Measurements from ENCODE around the gene PNPLA3.

PNPLA3 gene

DNA sequence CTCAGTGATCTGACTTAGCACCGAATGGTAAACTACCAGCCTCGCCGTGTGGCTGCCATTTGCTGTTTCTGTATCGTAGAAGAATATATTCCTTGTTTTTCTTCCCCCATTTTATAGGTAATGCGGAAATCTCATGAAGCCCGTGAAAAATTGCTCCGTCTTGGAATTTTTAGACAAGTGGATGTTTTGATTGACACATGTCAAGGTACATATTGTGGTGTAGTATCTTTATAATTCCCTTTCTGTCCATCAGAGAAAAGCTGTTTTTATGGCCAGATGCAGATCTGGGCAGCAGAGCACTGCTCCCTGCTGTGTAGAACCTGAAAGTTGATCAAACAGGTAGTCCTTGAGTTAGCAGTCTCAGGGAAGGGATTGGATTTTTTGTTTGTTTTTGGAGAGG lies 45.0 kb downstream of the PNPLA3 start:
- DNase-seq = no peak

DNA sequence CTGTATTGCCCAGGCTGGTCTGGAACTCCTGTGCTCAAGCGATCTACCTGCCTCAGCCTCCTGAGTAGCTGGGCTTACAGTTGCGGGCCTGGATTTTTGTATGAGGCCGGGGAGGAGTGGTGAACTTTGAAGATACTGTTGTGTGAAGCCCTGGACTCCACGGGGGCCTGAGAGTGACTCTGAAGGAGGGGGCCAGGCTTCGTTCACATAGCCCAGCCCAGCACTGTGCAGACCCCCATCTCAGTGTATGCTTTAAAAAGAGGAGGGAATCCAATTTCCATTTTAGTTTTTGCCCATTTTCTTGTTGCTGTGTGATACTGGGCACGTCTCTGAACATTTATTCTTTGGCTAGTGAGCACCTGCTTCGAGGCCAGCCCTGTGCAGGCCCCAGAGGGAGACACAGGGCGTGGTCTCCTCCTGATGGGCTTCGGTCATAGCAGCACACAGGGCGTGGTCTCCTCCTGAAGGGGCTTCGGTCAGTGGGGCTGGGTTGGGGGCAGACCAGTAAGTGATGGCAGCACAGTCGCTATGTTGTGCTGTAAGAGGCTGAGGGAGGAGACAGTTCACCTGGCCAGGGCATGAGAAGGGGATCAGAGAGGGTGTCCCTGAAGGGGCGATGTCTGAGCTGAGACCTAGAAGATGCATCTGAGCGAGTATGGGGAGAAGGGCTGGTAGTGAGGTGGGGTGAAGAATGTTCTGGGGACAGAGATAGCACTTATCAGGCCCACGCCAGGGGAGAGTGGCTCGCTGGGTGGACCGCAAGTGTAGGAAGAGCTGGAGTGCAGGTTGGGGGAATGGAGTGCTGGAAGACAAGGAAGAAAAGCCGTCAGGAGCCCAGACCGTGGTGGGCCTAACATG lies 45.6 kb downstream of the PNPLA3 start:
- DNase-seq = no peak

DNA sequence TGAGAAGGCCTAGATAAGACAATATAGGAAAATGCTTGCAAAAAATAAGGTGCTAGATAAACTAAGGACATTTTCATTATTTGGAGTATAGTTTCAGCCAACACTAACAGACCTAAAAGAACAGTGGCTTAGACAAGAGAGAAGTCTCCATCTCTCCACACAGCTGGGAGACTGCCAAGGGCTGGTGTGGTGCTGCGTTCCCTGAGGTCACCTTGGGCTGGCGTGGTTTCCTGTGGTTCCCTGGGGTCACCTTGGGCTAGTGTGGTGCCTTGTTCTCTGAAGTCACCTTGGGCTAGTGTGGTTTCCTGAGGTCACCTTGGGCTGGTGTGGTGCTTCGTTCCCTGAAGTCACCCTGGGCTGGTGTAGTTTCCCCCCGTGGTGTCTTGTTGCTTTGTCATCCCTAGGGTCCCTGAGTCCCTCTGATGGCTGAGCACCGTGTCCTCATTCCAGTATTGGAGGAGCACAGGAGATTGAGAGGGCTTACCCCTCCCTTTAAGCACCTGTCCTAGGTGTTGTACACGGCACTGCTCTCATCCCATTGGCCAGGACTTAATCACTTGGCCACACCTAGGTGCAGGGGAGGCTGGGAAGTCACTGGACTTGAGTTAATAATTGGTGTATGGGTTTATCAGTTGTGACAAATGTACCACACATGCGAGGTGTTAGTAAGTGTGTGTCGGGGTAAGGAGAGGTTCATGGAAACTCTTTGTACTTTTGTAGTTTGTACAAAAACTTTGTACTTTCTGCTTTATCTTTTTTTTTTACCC lies 46.6 kb downstream of the PNPLA3 start:
- DNase-seq = no peak

DNA sequence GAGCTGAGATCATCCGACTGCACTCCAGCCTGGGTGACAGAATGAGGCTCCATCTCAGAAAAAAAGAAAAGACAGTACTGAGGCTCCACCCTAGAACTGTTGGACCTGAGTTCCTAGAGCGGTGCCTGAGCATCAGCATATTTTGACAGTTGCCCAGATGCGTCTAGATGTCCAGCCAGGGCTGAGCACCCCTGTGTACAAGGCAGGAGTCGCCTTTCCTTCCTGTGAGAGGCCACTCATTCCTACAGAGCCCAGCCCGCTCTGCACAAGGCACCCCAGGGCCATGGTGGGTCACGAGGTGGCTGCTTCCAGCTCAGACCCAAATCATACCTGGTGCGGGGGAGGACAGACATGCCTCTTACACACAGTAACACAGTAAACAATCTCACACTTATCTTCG lies 47.5 kb downstream of the PNPLA3 start:
- no peak for DNase-seq

GRCh38 chr22:43972931-43973462 lies 49.4 kb downstream of the PNPLA3 start:
- DNase-seq = no peak

- DNase-seq = no peak
Measured at GRCh38 chr22:43974028-43974545, 50.5 kb downstream of the PNPLA3 start.

- no peak for DNase-seq
Measured at GRCh38 chr22:43975041-43975440, 51.4 kb downstream of the PNPLA3 start.

DNA sequence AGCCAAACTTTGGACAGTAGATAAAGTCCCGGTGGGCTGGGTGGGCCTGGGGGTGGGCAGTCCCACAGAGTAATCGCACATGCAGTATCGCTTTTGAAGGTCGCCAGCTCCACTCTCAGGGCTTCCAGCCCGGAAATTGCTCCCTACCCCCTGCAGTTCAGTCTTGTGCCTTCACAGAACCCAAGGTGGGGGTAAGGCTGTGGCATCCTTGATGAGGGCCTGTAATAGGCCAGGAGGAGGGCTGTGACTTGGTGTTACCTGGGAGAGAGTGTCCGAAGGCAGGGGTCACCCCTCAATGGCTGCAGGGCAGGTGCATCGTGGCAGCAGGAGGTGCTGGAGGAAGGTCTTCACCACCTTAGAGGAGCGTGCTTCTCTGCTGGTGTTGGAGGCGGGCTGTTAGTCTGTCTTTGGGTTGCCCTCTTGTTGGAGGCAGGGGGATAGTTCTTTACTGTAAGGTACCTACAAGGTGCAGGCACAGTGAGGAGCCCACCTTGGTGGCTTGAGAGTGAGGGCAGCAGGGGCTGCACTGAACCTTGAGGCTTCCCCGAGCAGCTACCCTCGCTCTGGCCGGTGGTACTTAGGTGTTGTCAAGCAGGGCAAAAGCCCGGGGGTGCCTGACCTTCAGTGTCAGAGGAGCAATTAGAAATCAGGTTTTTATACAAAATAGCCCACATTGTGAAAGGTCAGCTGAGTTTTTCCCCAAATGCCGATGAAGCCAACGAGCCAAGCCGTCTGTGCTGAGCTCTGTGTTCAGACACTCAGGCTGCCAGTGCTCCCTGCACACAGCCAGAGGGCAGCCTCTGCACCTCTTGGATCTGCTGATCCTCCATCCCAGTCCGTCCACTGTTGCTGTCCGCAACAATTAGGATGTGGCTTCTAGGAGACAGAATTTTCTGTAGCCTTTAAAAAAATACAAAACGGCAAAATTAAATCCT lies 53.5 kb downstream of the PNPLA3 start:
- no peak for DNase-seq

DNA sequence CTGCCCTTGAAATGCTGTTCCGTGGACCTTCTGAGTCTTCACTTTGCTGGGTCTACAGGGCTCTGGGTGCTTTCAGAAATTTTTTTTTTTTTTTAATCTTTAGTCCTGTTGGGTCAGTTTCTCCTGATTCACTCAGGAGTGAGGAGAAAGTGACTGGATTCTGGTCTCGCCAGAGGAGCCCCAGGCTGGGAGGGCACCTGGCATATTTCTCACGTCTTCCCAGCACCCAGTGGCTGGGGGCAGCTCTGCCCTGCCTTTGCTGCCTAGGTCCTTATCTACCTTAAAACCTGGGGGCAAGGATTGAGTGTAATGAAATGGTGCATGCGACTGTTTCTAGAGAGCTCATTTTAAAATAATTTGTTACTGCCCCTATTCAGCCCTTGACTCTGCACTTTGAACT lies 55.0 kb downstream of the PNPLA3 start:
- no peak for DNase-seq

GRCh38 chr22:43980579-43980978 lies 57.0 kb downstream of the PNPLA3 start:
- no peak for DNase-seq

DNA sequence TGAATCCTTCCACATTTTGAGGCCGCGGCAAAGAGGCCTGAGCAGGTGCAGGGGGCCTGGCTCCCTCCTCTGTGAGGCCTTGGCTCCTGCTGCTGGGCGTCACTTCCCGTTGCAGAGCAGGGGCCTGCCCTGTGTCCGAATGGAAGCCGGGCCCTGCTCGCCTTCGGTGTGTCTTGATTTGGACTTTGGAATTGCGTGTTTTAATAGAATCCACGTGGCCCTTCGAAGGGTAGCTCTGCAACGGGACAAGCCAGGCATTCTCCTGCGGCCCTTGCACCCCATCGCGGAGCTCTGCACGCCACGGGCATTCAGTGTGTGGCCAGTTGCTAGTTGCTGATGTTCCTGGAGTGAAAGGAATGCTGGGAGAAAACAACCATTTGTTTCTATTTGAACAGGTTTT lies 57.4 kb downstream of the PNPLA3 start:
- DNase-seq = no peak

GRCh38 chr22:43983808-43984207 lies 60.2 kb downstream of the PNPLA3 start:
- no peak for DNase-seq

GRCh38 chr22:43985532-43985931 lies 61.9 kb downstream of the PNPLA3 start:
- no peak for DNase-seq

DNA sequence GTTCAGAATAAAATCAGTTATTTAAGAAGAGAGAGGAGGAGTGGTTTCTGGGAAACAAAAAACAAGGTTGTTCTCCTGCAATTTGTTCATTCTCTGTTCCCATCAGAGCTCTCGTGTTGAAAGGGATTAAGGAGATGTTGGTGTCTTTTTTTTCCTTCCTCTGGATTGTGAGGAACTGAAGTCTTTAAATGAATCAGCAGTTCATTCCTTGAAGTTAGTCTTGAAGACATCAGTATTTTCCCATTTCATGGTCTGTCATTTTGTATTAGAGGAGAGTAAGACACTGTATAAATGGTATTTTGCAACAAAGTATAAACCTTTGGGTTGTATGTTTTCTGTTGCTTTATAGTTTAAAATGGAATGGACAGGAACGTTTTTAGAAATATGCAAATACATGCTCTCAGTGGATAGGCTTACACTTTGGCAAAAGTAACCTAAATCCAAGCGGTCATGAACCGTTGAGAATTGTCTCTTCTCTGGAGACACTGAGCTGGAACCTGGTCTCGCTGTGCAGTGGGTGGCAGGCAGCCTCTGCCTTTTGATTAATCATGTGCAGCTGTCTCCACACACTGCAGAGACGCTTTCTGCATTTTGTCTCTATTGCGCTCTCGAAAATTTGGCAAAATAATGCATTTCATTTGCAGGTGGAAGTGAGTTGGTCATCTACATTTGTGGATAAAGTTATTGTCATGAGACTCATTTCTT lies 64.7 kb downstream of the PNPLA3 start:
- no peak for DNase-seq

DNA sequence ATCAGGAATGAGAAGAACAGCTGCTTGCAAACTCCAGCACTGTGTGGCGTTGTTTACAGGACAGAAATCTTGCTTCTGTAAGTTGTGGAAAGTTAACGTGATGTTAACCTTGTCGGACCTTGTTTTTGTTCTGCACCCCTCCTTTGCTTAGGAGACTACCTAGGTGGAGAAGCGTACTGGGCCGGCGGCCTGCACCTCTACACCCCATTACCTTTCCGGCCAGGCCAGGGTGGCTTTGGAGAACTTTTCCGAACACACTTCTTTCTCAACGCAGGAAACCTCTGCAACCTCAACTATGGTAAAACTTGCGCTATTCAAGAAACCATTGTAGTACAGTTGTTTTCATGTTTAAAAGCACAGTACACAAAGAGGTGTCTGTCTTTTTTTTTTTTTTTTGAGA lies 65.4 kb downstream of the PNPLA3 start:
- no peak for DNase-seq

DNA sequence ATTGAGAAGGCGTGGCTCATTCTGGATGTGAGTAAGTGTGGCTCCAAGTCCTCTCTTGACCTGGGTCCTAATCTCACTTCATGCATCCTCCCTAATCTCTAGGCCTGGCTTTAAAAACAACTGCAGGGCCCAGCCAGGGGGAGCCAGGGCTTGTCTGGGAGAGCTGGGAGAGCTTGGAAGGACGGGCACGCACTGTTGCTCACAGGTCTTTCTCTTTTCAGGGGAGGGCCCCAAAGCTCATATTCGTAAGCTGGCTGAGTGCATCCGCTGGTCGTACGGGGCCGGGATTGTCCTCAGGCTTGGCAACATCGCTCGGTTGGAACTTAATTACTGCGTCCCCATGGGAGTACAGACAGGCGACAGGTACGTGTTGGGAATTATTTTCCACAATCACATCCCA lies 66.4 kb downstream of the PNPLA3 start:
- no peak for DNase-seq

- DNase-seq = no peak
Measured at GRCh38 chr22:43991316-43992020, 67.9 kb downstream of the PNPLA3 start.

DNA sequence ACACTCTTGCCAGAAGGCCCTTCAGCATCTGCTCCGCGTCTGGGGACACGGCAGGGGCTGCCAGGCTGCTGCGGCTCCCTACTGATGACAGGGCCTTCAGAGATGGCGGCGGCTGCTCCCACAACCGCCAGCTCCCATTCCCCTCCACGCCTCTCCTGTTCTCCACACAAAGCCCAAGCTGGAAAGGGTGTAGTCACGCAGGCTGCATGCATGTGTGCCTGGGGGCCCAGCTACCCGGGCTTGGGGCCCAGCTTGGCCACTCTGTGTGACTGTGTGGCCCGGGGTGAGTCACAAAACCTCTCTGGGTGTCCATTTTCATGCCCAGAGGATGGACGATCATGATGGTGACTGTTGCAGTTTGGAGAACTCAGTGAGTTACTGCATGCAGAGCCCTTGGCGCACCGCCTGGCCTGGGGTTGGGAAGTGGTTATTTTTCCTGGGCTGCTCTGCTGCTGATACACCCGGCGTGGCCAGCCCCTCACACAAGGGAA lies 68.8 kb downstream of the PNPLA3 start:
- DNase-seq = no peak

GRCh38 chr22:43993072-43993760 lies 69.6 kb downstream of the PNPLA3 start:
- no peak for DNase-seq

DNA sequence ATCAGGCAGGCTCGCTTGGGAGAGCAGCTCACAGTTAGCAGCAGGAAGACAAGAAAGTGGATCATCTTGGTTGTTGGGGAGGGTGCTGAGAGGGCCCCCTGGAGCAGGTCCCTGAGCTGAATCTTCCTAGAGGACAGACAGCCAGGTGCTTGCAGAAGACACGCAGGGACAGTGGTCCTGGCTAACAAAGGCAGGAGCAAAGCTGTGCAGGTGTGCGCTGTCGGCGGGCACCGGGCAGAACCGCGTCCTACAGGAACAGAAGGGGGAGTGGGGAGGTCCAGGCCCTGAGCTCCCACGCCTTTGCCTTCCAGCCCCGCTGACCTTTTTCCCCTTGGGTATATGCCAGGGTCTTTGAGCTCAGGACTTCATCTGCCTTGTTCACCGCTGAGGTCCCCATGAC lies 70.4 kb downstream of the PNPLA3 start:
- DNase-seq = no peak

DNA sequence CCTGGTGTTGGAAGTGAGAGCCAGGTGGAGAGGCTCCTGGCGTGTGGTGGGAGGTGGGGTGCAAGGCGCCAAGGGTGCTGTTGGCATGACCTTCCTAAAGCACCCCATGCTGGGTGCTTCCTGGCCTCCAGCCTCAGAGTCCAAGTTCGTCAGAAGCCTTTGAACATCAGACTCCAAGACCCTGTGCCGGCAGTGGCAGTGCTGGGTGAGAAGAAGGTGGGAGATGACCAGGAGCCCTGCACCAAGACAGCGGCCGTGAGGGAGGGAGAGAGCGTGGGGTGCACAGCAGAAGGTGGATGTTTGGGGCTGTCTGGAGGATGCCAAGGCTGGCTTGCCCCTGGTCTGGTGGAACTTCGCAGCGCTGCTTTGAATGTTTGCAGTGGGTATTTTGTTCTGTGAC lies 70.8 kb downstream of the PNPLA3 start:
- DNase-seq = no peak

All from DMS79 (cell line).